Vagina (tissue), 2 donors: ENCODE measurements around the gene ASB5.

Experiments
- POLR2A ChIP-seq, 2 donors: fragments of 450-650 bp; IDR thresholded peaks; one replicate each; pipeline ENCODE4 v1.6.1; 2017; ENCODE audit warnings: antibody characterized with exemption in 2 of 2, mild to moderate bottlenecking in 2 of 2, moderate library complexity in 2 of 2
- POLR2AphosphoS5 ChIP-seq, 2 donors: sonication (generic); formaldehyde crosslinking; IDR thresholded peaks; one replicate each; pipeline ENCODE4 v1.9.0; 2017; ENCODE audit warnings: antibody characterized with exemption in 2 of 2, mild to moderate bottlenecking in 2 of 2, low read depth in 1 of 2; ENCODE audit not compliant: insufficient read depth in 1 of 2
- TF ChIP-seq, protein P1 (sequence below), 3 experiments: fragments of 450-650 bp in 2 of 3; fragments of 200-600 bp in 1 of 3; sonication (generic) in 1 of 3; IDR thresholded peaks; one replicate each; pipeline ENCODE4 v1.5.1; 2017 to 2019; ENCODE audit warnings: antibody characterized with exemption in 3 of 3, mild to moderate bottlenecking in 2 of 3, moderate library complexity in 2 of 3

GRCh38 chr4:176271749-176272148, 2.7 kb upstream of the ASB5 start:
- TF ChIP-seq, protein P1, sequence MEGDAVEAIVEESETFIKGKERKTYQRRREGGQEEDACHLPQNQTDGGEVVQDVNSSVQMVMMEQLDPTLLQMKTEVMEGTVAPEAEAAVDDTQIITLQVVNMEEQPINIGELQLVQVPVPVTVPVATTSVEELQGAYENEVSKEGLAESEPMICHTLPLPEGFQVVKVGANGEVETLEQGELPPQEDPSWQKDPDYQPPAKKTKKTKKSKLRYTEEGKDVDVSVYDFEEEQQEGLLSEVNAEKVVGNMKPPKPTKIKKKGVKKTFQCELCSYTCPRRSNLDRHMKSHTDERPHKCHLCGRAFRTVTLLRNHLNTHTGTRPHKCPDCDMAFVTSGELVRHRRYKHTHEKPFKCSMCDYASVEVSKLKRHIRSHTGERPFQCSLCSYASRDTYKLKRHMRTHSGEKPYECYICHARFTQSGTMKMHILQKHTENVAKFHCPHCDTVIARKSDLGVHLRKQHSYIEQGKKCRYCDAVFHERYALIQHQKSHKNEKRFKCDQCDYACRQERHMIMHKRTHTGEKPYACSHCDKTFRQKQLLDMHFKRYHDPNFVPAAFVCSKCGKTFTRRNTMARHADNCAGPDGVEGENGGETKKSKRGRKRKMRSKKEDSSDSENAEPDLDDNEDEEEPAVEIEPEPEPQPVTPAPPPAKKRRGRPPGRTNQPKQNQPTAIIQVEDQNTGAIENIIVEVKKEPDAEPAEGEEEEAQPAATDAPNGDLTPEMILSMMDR (IDR thresholded peaks at IDR 0.05), result no peak
- TF ChIP-seq POLR2A (IDR thresholded peaks at IDR 0.05) (no peak), POLR2AphosphoS5 (IDR thresholded peaks at IDR 0.05; ENCODE audit: insufficient read depth in 1 of 2, low read depth in 1 of 2) (no peak)
